ENCODE measurements around the gene TRMT11. TPM values are rescaled to one million over a fixed set of nuclear protein-coding genes. Genes with fewer than 3 reads are reported as not detected.

Gene TRMT11
- total and polyA plus RNA-seq, 2 of the 8 experiments (the other 6 are each of a cell fraction or from before 2014, with no cell fraction given) = 19.7 to 32.4 TPM

GRCh38 chr6:125979101-125979500, 7.2 kb upstream of the TRMT11 start (continued):
- TF ChIP-seq CHD7 (IDR thresholded peaks at IDR 0.05; ENCODE audit: insufficient replicate concordance, low read length) (no peak), JUN (IDR thresholded peaks at IDR 0.05; ENCODE audit: low read depth, low read length) (no peak)
